Nephron progenitor cell (in vitro differentiated cells): Measurements from ENCODE around the gene ANKRD16.
"Not testable (repeated sequence)": the region's sequence is repeated elsewhere in the genome, so short reads cannot be mapped to it uniquely, and the experiment has no call there.

Source experiments
- DNase-seq: peaks from one replicate; pipeline ENCODE4 v3.0.0; 2021
- H3K27ac Mint-ChIP-seq: 2 replicates; pipeline ENCODE4 v1.8.0; 2021; ENCODE audit warnings: mild to moderate bottlenecking, moderate library complexity, mixed read lengths
- H3K27me3 Mint-ChIP-seq: 2 replicates; pipeline ENCODE4 v1.8.0; 2021; ENCODE audit warnings: mild to moderate bottlenecking, low read depth, mixed read lengths; ENCODE audit not compliant: poor library complexity
- H3K36me3 Mint-ChIP-seq: 2 replicates; pipeline ENCODE4 v1.8.0; 2021; ENCODE audit warnings: low read depth, mixed read lengths
- H3K4me1 Mint-ChIP-seq: 2 replicates; pipeline ENCODE4 v1.8.0; 2021; ENCODE audit warnings: mixed read lengths
- H3K4me3 Mint-ChIP-seq: 2 replicates; pipeline ENCODE4 v1.8.0; 2021; ENCODE audit warnings: mild to moderate bottlenecking, moderate library complexity, mixed read lengths
- H3K9me3 Mint-ChIP-seq: 2 replicates; pipeline ENCODE4 v1.8.0; 2021; ENCODE audit warnings: mild to moderate bottlenecking, moderate library complexity, mixed read lengths
- TF ChIP-seq, protein P1 (sequence below): fragments of 200-600 bp; sonication (generic); IDR thresholded peaks from 2 replicates; pipeline ENCODE4 v1.5.0; 2021; ENCODE audit warnings: antibody characterized with exemption

Gene ANKRD16

GRCh38 chr10:5887641-5888040, 2.1 kb downstream of the ANKRD16 start:
- Mint-ChIP-seq H3K4me1 (peaks cover 41% of the 10 kb centered on the region), H3K36me3 (peaks cover 40% of the 10 kb centered on the region), H3K9me3 (no peaks in the 10 kb centered on the region), H3K27ac (no peak overlapping the region), H3K27me3 (peaks cover 3% of the 10 kb centered on the region), H3K4me3 (peak overlapping the region; percentile 98)
- TF ChIP-seq, protein P1, sequence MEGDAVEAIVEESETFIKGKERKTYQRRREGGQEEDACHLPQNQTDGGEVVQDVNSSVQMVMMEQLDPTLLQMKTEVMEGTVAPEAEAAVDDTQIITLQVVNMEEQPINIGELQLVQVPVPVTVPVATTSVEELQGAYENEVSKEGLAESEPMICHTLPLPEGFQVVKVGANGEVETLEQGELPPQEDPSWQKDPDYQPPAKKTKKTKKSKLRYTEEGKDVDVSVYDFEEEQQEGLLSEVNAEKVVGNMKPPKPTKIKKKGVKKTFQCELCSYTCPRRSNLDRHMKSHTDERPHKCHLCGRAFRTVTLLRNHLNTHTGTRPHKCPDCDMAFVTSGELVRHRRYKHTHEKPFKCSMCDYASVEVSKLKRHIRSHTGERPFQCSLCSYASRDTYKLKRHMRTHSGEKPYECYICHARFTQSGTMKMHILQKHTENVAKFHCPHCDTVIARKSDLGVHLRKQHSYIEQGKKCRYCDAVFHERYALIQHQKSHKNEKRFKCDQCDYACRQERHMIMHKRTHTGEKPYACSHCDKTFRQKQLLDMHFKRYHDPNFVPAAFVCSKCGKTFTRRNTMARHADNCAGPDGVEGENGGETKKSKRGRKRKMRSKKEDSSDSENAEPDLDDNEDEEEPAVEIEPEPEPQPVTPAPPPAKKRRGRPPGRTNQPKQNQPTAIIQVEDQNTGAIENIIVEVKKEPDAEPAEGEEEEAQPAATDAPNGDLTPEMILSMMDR: no peak
- no peak for DNase-seq

GRCh38 chr10:5887029-5887428, 2.7 kb downstream of the ANKRD16 start:
- H3K27me3 Mint-ChIP-seq: peaks cover 3% of the 10 kb centered on the region
- TF ChIP-seq, protein P1: no peak
- H3K27ac Mint-ChIP-seq: no peak overlapping the region
- H3K9me3 Mint-ChIP-seq: no peaks in the 10 kb centered on the region
- peaks cover 41% of the 10 kb centered on the region for H3K36me3 Mint-ChIP-seq
- H3K4me3 Mint-ChIP-seq: peak overlapping the region; percentile 49
- DNase-seq: no peak
- H3K4me1 Mint-ChIP-seq: peaks cover 35% of the 10 kb centered on the region

- no peak overlapping the region for H3K4me3 Mint-ChIP-seq
- peaks cover 45% of the 10 kb centered on the region for H3K36me3 Mint-ChIP-seq
- H3K4me1 Mint-ChIP-seq: peaks cover 21% of the 10 kb centered on the region
- H3K27ac Mint-ChIP-seq: peak overlapping the region; percentile 30
- H3K9me3 Mint-ChIP-seq: no peaks in the 10 kb centered on the region
- DNase-seq: no peak
- H3K27me3 Mint-ChIP-seq: peaks cover 3% of the 10 kb centered on the region
- TF ChIP-seq, protein P1: no peak
These were observed 4.1 kb downstream of the ANKRD16 start for GRCh38 chr10:5885619-5886018.

- DNase-seq: no peak
- peaks cover 61% of the 10 kb centered on the region for H3K36me3 Mint-ChIP-seq
- no peaks in the 10 kb centered on the region for H3K9me3 Mint-ChIP-seq
These were observed 6.7 kb downstream of the ANKRD16 start for GRCh38 chr10:5882961-5883360.

DNA sequence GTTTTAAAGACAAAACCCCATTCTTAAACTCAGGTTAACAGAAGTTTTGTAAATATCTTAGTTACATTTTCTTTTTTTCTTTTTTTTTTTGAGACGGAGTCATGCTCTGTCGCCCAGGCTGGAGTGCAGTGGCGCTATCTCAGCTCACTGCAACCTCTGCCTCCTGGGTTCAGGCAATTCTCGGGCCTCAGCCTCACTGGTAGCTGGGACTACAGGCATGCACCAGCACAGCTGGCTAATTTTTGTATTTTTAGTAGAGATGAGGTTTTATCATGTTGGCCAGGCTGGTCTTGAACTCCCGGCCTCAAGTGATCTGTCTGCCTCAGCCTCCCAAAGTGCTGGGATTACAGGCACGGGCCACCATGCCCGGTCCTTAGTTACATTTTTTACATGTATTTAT, 12.7 kb downstream of the ANKRD16 start:
- not testable (repeated sequence) for H3K4me1 Mint-ChIP-seq, DNase-seq, H3K27me3 Mint-ChIP-seq, H3K4me3 Mint-ChIP-seq, H3K9me3 Mint-ChIP-seq, H3K27ac Mint-ChIP-seq
- H3K36me3 Mint-ChIP-seq: peaks cover 40% of the 10 kb centered on the region

More at GRCh38 chr10:5882961-5883360, 6.7 kb downstream of the ANKRD16 start:
- TF ChIP-seq, protein P1: no peak
- Mint-ChIP-seq H3K4me1 (peaks cover 9% of the 10 kb centered on the region), H3K27me3 (peaks cover 3% of the 10 kb centered on the region), H3K27ac (peak overlapping the region; percentile 17), H3K4me3 (no peak overlapping the region)

DNA sequence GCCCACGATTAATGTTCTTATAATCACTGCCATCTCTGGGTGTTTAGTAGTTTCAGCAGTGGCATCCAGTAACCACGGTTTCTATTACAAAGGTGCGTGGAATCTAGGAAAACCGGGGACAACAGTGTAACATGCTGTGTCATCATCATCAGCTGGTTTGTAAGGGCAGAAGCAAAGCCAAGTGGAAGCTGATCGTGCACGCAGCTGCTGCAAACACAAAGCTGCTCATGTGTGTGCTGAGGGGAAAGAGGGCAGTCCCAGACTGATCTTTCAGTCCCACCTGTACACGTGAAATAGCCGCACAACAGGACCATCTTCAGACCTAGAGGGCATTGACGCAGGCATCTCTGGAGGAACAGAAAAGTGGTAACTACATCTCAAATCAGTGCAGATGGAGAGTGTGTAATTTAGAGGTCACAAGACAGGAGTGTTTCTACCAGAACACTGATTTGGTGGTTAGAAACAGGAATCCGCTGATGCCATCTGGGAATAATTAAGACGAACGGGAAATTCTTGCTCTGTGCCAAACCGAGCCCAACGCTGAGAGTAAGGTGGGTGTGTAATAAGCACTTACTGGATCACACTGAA, 13.4 kb downstream of the ANKRD16 start:
- Mint-ChIP-seq H3K27ac (peak overlapping the region; percentile 27), H3K4me1 (peaks cover 6% of the 10 kb centered on the region), H3K9me3 (no peaks in the 10 kb centered on the region), H3K4me3 (no peak overlapping the region), H3K36me3 (peaks cover 42% of the 10 kb centered on the region), H3K27me3 (peaks cover 2% of the 10 kb centered on the region)
- TF ChIP-seq, protein P1: no peak
- no peak for DNase-seq
